HG03097 (cell line): ENCODE measurements around the gene CFDP1.

Source experiments
- ATAC-seq: cut with Tn5 transposase; IDR thresholded peaks from one replicate; pipeline ENCODE4 v1.9.1; 2021; ENCODE audit not compliant: unreplicated experiment, low FRiP score

Gene CFDP1

GRCh38 chr16:75415169-75415905 lies 18.0 kb downstream of the CFDP1 start:
- no peak for ATAC-seq

- ATAC-seq = no peak
Measured at GRCh38 chr16:75413951-75414350, 19.4 kb downstream of the CFDP1 start.

- ATAC-seq = no peak
Measured at GRCh38 chr16:75406943-75407342, 26.4 kb downstream of the CFDP1 start.

GRCh38 chr16:75402821-75403475 lies 30.4 kb downstream of the CFDP1 start:
- ATAC-seq = no peak

- ATAC-seq = no peak
Measured at GRCh38 chr16:75402159-75402820, 31.0 kb downstream of the CFDP1 start.

GRCh38 chr16:75401691-75402090 lies 31.6 kb downstream of the CFDP1 start:
- ATAC-seq = no peak

GRCh38 chr16:75398333-75398732 lies 35.0 kb downstream of the CFDP1 start:
- ATAC-seq = no peak

GRCh38 chr16:75394941-75395340 lies 38.4 kb downstream of the CFDP1 start:
- ATAC-seq = no peak

- no peak for ATAC-seq
Measured at GRCh38 chr16:75392906-75393305, 40.4 kb downstream of the CFDP1 start.

GRCh38 chr16:75390926-75391653 lies 42.2 kb downstream of the CFDP1 start:
- no peak for ATAC-seq

- ATAC-seq = no peak
Measured at GRCh38 chr16:75389096-75389690, 44.1 kb downstream of the CFDP1 start.

GRCh38 chr16:75387951-75388350 lies 45.4 kb downstream of the CFDP1 start:
- ATAC-seq = no peak

GRCh38 chr16:75385507-75386152 lies 47.7 kb downstream of the CFDP1 start:
- no peak for ATAC-seq

- ATAC-seq = no peak
Measured at GRCh38 chr16:75383141-75383540, 50.2 kb downstream of the CFDP1 start.

- no peak for ATAC-seq
Measured at GRCh38 chr16:75382611-75383010, 50.7 kb downstream of the CFDP1 start.

- ATAC-seq = no peak
Measured at GRCh38 chr16:75380870-75381269, 52.4 kb downstream of the CFDP1 start.

GRCh38 chr16:75379911-75380847 lies 53.1 kb downstream of the CFDP1 start:
- ATAC-seq = peak; percentile 74

GRCh38 chr16:75379339-75379738 lies 54.0 kb downstream of the CFDP1 start:
- peak; percentile 36 for ATAC-seq

- ATAC-seq = no peak
Measured at GRCh38 chr16:75378616-75379015, 54.7 kb downstream of the CFDP1 start.
